H9 (cell line): ENCODE results near the gene TRNAU1AP. TPM values are rescaled to one million over a fixed set of nuclear protein-coding genes. Genes with fewer than 3 reads are reported as not detected.
A peak's percentile ranks its signal among the peaks of the same experiment; 100 is the strongest.

Experiments
- DNase-seq: peaks from one replicate; pipeline ENCODE4 v3.0.0-alpha.2; 2017
- H2AFZ ChIP-seq: one replicate; pipeline ENCODE4 v1.6.1; 2013; ENCODE audit warnings: mild to moderate bottlenecking, low read length, control low read depth, moderate library complexity
- H2AK5ac ChIP-seq: 2 replicates; pipeline ENCODE4 v1.6.1; 2013; ENCODE audit warnings: low read length, control low read depth, mixed read lengths; ENCODE audit not compliant: insufficient read length
- H2BK120ac ChIP-seq: one replicate; pipeline ENCODE4 v1.6.1; 2013; ENCODE audit warnings: low read depth, mild to moderate bottlenecking, low read length, control low read depth, inconsistent platforms; ENCODE audit not compliant: poor library complexity, severe bottlenecking
- H2BK12ac ChIP-seq: 2 replicates; pipeline ENCODE4 v1.6.1; 2013; ENCODE audit warnings: low read length, control low read depth, mixed read lengths, low read depth; ENCODE audit not compliant: insufficient read length
- H2BK15ac ChIP-seq: 2 replicates; pipeline ENCODE4 v1.6.1; 2013; ENCODE audit warnings: low read depth, low read length, control low read depth
- H2BK20ac ChIP-seq: one replicate; pipeline ENCODE4 v1.6.1; 2013; ENCODE audit warnings: low read depth, mild to moderate bottlenecking, low read length, control low read depth, inconsistent platforms; ENCODE audit not compliant: poor library complexity, severe bottlenecking
- H2BK5ac ChIP-seq: 2 replicates; pipeline ENCODE4 v1.6.1; 2013; ENCODE audit warnings: low read length, control low read depth, mixed read lengths; ENCODE audit not compliant: insufficient read length
- H3K14ac ChIP-seq: 2 replicates; pipeline ENCODE4 v1.6.1; 2013; ENCODE audit warnings: low read length, control low read depth; ENCODE audit not compliant: insufficient read depth
- H3K18ac ChIP-seq: 2 replicates; pipeline ENCODE4 v1.6.1; 2013; ENCODE audit warnings: low read depth, mild to moderate bottlenecking, mixed read lengths, low read length, control low read depth; ENCODE audit not compliant: insufficient read length
- H3K23ac ChIP-seq: 2 replicates; pipeline ENCODE4 v1.6.1; 2013; ENCODE audit warnings: low read length, control low read depth, mixed read lengths, low read depth; ENCODE audit not compliant: insufficient read length
- H3K23me2 ChIP-seq: 2 replicates; pipeline ENCODE4 v1.6.1; 2013; ENCODE audit warnings: low read depth, mild to moderate bottlenecking, mixed read lengths, low read length, control low read depth; ENCODE audit not compliant: insufficient read length, poor library complexity, severe bottlenecking
- H3K27ac ChIP-seq: 2 replicates; pipeline ENCODE4 v1.5.1; 2013; ENCODE audit warnings: low read length, control low read depth, mixed read lengths, low read depth; ENCODE audit not compliant: insufficient read length
- H3K27me3 ChIP-seq: 2 replicates; pipeline ENCODE4 v1.6.1; 2013; ENCODE audit warnings: low read length, control low read depth, inconsistent platforms; ENCODE audit not compliant: insufficient read depth
- H3K4ac ChIP-seq: 2 replicates; pipeline ENCODE4 v1.6.1; 2013; ENCODE audit warnings: low read depth, mild to moderate bottlenecking, control low read depth, inconsistent platforms, low read length, moderate library complexity
- H3K4me1 ChIP-seq: 2 replicates; pipeline ENCODE4 v1.6.1; 2013; ENCODE audit warnings: low read length, control low read depth, inconsistent platforms; ENCODE audit not compliant: insufficient read depth
- H3K4me2 ChIP-seq: 2 replicates; pipeline ENCODE4 v1.6.1; 2013; ENCODE audit warnings: low read length, control low read depth, mixed read lengths; ENCODE audit not compliant: insufficient read length, insufficient read depth
- H3K56ac ChIP-seq: 2 replicates; pipeline ENCODE4 v1.6.1; 2013; ENCODE audit warnings: low read depth, mild to moderate bottlenecking, mixed read lengths, low read length, control low read depth; ENCODE audit not compliant: insufficient read length
- H3K79me1 ChIP-seq: 2 replicates; pipeline ENCODE4 v1.6.1; 2013; ENCODE audit warnings: low read depth, mild to moderate bottlenecking, moderate library complexity, low read length, control low read depth, inconsistent platforms; ENCODE audit not compliant: insufficient read depth, poor library complexity, severe bottlenecking
- H3K79me2 ChIP-seq: 2 replicates; pipeline ENCODE4 v1.6.1; 2013; ENCODE audit warnings: low read length, control low read depth, inconsistent platforms; ENCODE audit not compliant: insufficient read depth
- H3K9ac ChIP-seq: 2 replicates; pipeline ENCODE4 v1.6.1; 2013; ENCODE audit warnings: low read length, control low read depth, mixed read lengths; ENCODE audit not compliant: insufficient read length; ENCODE audit errors: extremely low read depth
- H3K9me3 ChIP-seq: one replicate; pipeline ENCODE4 v1.6.1; 2013; ENCODE audit warnings: low read depth, low read length, inconsistent platforms; ENCODE audit not compliant: control insufficient read depth
- H3T11ph ChIP-seq: one replicate; pipeline ENCODE4 v1.6.1; 2013; ENCODE audit warnings: mild to moderate bottlenecking, low read length, control low read depth, inconsistent platforms
- H4K20me1 ChIP-seq: one replicate; pipeline ENCODE4 v1.6.1; 2013; ENCODE audit not compliant: control insufficient read depth, insufficient read length, insufficient read depth
- H4K5ac ChIP-seq: 2 replicates; pipeline ENCODE4 v1.6.1; 2013; ENCODE audit warnings: low read depth, mild to moderate bottlenecking, mixed read lengths, low read length, control low read depth; ENCODE audit not compliant: insufficient read length
- H4K8ac ChIP-seq: replicated peaks from 2 replicates; pipeline ENCODE4 v1.6.1; 2013; ENCODE audit warnings: low read length, control low read depth, mixed read lengths, low read depth; ENCODE audit not compliant: insufficient read length
- H4K91ac ChIP-seq: 2 replicates; pipeline ENCODE4 v1.6.1; 2013; ENCODE audit warnings: low read depth, mild to moderate bottlenecking, moderate library complexity, mixed read lengths, low read length, control low read depth; ENCODE audit not compliant: insufficient read length
- H3K27ac Mint-ChIP-seq, 3 experiments: 2 replicates in 2 of 3; 3 replicates in 1 of 3; pipeline ENCODE4 v1.8.0; 2020 to 2021; ENCODE audit warnings: mixed read lengths in 3 of 3, mild to moderate bottlenecking in 1 of 3, moderate library complexity in 1 of 3
- H3K27me3 Mint-ChIP-seq: 2 replicates; pipeline ENCODE4 v1.8.0; 2021; ENCODE audit warnings: low read depth, mild to moderate bottlenecking, moderate library complexity, mixed read lengths
- H3K36me3 Mint-ChIP-seq, 3 experiments: 2 replicates in 2 of 3; 3 replicates in 1 of 3; pipeline ENCODE4 v1.8.0; 2020 to 2021; ENCODE audit warnings: low read depth in 3 of 3, mixed read lengths in 3 of 3; ENCODE audit not compliant: insufficient read depth in 1 of 3
- H3K4me1 Mint-ChIP-seq, 2 experiments: 2 replicates each; pipeline ENCODE4 v1.8.0; 2020; ENCODE audit warnings: mixed read lengths in 2 of 2
- H3K4me3 Mint-ChIP-seq, 2 experiments: 2 replicates in 1 of 2; 3 replicates in 1 of 2; pipeline ENCODE4 v1.8.0; 2020 to 2021; ENCODE audit warnings: mild to moderate bottlenecking in 2 of 2, mixed read lengths in 2 of 2, moderate library complexity in 1 of 2
- H3K9me3 Mint-ChIP-seq, 2 experiments: 2 replicates in 1 of 2; 3 replicates in 1 of 2; pipeline ENCODE4 v1.8.0; 2020; ENCODE audit warnings: mild to moderate bottlenecking in 2 of 2, mixed read lengths in 2 of 2, moderate library complexity in 1 of 2
- CTCF ChIP-seq: fragments of 200-600 bp; sonication (generic); conservative IDR thresholded peaks from 3 replicates; pipeline ENCODE4 v1.8.0; 2021; ENCODE audit warnings: antibody characterized with exemption, mild to moderate bottlenecking
- WGBS: extraction: QIAGEN DNeasy Blood & Tissue Kit; methylation state at CpG from one replicate; pipeline ENCODE4 v1.1.7; 2013; ENCODE audit warnings: missing lambda C conversion rate, low lambda C conversion rate, mixed read lengths; ENCODE audit not compliant: insufficient read length; ENCODE audit errors: extremely low coverage; 5-methylcytosine and 5-hydroxymethylcytosine counted together
- total RNA-seq: library from RNA; stranded (reverse); gene quantifications from 2 replicates; pipeline ENCODE4 v1.2.1, GENCODE V29; 2021

Gene TRNAU1AP
- total RNA-seq, 1 experiment from 2014 or later = 45.0 TPM

- Histone ChIP-seq H3K23me2 (peaks cover 5% of the 10 kb centered on the region), H4K5ac (no peak within 1 kb of the TSS), H2BK12ac (no peak within 1 kb of the TSS), H3K79me1 (no peaks in the 10 kb centered on the region), H3K9me3 (no peaks in the 10 kb centered on the region), H3K27ac (no peak within 1 kb of the TSS), H2BK120ac (no peak within 1 kb of the TSS), H4K20me1 (no peaks in the 10 kb centered on the region), H4K8ac (no peak within 1 kb of the TSS), H3K27me3 (no peaks in the 10 kb centered on the region), H4K91ac (no peak within 1 kb of the TSS), H3K4me1 (peaks cover 3% of the 10 kb centered on the region; the same call in 1 of the 2 replicates), H2BK5ac (no peak within 1 kb of the TSS), H2BK15ac (no peak within 1 kb of the TSS), H2BK20ac (no peak within 1 kb of the TSS), H3K4me2 (peak within 1 kb of the TSS; percentile 75), H3K18ac (peak within 1 kb of the TSS; percentile 21), H3K56ac (no peak within 1 kb of the TSS), H3K79me2 (no peaks in the 10 kb centered on the region), H3K4ac (no peak within 1 kb of the TSS), H3T11ph (no peak within 1 kb of the TSS), H3K14ac (0 out of 2 replicates have a peak within 1 kb of the TSS, but pooled peaks have one; percentile 58), H3K23ac (no peak within 1 kb of the TSS), H2AK5ac (no peak within 1 kb of the TSS), H2AFZ (peak within 1 kb of the TSS; percentile 74), H3K9ac (peak within 1 kb of the TSS; percentile 52)
- no peak for TF ChIP-seq CTCF
- no peaks in the 10 kb centered on the region for H3K9me3 Mint-ChIP-seq
- WGBS = no CpG with 5 or more reads among the region's 13 CpGs
- peaks cover 0 to 4% (median 2%) of the 10 kb centered on the region in 3 experiments; a peak in 3 of 7 replicates for H3K36me3 Mint-ChIP-seq
- H3K4me3 Mint-ChIP-seq = peak within 1 kb of the TSS; percentile 82 to 90
- peaks cover 7% of the 10 kb centered on the region for H3K27me3 Mint-ChIP-seq
- H3K27ac Mint-ChIP-seq = peak within 1 kb of the TSS in 2 of 3 experiments; percentile 22 to 79; a peak in 3 of 7 replicates
- peak; percentile 66 for DNase-seq
- peaks cover 32 to 33% of the 10 kb centered on the region in 2 experiments for H3K4me1 Mint-ChIP-seq
Observed at GRCh38 chr1:28591708-28592320, 38.9 kb downstream of the TRNAU1AP start, which contains the start of gene RAB42. RAB42 (plus strand) TSS chr1:28592265; CDS start chr1:28592512, 247 bp downstream.
